Colon (tissue), 2 donors: ENCODE measurements around the gene ATP8A2.

ENCODE experiments used
- FAIRE-seq: peaks from 2 replicates; lab custom pipeline; 2012; peaks lifted over from hg19 to GRCh38; lab: Jason Lieb, UNC
- donor health status: control.
- donor health status: control.

Gene ATP8A2

DNA sequence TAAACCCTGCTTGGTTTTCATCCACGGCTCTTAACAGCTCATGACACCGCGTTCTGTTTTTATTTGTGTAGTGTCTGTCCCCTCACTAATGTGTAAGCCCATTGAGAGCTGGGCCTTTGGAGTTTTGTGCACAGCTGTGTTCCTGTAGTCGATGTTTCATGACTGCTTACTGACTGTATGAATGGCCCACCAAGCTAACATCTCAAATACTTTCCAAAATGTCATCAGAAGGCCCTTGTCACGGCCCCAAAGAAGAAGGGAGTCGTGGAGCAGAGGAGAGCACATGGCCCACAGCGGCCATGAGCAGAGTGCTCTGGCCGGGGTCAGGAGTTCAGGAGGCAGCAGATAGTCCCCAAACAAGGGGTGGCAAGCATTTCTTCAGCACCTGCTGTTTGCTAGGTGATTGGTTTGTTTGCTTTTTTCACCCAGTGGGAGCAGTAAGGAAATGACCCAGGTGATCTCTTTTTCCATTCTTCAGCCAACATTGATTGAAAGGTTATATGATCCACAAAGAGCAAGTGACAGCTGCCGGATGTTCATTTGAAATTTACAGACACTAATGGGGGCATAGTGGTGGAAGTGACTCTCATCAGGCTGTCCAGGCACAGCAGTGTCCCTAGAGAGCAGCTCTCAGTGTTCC is 315.2 kb downstream of the ATP8A2 start:
- no peak for FAIRE-seq

DNA sequence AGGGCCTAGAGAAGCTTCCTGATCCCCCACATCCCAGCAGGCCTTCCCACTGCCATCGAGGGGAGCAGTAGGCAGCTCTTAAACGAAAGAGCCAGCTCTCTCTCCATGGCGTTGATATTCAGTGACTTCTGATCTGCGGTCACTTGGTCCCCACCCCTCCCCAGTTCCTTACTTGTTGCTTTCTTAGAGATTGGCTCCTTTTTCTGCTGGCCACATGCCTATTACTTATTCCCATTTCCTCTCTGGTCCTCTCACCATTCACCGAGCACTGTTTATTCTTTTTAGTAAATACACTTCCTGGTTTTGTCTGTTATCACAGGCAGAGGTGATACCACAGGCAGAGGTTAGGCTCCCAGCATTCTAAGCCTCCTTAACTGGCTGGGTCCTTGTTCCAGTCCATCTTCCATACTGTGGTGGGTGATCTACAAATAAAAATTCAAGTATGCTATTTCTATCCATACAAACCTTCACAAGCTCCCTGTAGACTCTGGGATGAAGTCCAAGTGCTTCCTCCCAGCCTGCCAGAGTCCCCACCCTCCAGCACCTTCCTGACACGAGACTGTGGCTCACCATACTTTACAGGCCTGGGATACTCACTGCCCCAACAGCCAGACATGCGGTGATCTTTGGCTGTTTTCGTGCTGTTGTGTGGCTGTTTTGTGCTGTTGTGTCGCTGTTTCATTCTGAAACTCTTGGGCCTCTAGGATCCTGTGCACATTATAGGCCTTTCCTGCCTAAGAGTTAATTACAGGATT is 315.9 kb downstream of the ATP8A2 start:
- no peak for FAIRE-seq

DNA sequence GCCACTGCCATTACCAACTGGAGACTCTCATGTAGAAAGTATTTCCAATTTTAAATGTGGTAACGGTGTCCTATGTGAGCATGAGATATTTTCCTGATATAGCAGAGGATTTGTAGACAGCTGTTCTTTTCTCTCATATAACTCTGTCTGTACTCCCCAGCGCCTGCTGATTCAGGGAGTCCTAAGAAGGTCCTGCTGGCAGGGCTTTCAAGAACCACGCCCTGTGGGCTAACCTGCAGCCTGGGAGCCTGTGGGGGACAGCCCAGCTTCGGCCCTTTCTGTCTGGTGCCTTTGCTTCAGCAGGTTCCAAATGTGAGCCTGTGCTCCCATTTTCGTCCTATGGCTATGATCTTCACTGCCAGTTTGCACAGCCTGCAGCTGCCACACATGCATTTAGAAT is 316.8 kb downstream of the ATP8A2 start:
- FAIRE-seq: no peak

DNA sequence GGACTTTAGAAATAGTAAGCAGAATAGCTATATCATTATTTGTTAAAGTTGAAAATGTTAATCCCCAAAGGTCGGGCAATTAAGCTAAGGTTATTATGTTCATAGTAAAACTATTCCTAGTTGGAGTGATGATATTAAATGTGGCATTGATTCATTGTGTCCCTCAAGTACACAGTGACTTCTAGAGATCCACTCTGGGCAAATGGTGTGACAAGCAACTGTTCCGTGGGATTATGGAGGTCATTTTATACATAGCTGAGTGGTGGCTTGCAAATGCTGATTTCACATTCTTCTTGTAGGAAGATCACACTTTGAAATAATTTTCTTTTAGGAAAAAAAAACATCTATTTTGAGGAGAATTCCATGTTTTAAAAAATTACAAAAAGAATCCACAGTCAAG is 317.8 kb downstream of the ATP8A2 start:
- FAIRE-seq: no peak

DNA sequence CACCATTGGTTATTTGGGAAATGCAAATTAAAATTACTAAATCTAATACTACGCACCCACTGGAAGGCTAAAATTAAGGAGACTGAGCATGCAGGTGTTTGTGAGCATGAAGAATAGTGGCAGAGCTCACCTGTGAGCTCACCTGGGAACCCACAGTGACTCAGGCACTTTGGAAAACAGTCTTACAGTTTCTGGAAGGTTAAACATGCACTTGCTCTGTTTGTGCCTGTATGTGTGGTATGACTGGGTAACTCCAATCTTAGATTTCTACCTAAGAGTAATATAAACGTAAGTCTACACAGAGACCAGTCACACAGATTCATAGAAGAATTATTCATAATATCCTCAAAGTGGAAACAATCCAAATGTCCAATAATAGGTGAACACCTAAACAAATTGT is 318.8 kb downstream of the ATP8A2 start:
- no peak for FAIRE-seq

DNA sequence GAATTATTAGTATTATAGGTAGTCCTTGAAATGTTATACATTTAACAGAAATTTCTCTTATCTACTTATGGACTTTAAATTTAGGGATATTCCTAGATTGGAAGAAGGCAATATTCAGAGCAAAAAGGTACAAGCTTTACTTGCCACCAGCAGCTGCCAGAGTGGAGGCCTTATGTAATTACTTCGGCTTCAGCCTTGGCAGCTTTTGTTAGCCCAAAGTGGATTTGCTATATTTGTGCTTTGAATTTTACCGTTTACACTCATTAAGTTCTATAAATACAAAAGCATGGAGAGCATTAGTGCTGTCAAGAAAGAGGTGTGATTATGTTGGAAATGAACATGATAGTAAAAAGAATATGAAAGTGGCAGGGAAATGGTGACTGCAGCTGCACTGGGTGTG is 319.9 kb downstream of the ATP8A2 start:
- FAIRE-seq: no peak

DNA sequence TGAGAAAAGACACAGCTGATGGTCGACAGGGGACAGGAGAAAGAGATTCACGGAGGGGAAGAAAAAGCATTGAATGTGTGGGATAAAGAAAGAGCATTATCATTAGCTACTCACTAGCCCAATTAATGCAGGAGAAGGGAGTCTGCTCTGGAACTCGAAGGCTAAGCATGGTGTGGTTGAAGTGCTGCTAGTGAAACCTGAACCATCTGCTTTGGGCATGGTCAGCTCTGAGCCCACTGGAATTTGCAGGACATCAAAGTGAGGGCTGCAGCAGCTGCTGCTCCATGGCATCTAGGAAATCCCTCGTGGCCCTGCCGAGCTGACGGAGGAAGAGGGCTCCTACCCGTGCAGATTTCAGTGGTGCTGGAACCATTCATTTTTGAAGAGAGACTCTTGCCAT is 320.3 kb downstream of the ATP8A2 start:
- FAIRE-seq: no peak

DNA sequence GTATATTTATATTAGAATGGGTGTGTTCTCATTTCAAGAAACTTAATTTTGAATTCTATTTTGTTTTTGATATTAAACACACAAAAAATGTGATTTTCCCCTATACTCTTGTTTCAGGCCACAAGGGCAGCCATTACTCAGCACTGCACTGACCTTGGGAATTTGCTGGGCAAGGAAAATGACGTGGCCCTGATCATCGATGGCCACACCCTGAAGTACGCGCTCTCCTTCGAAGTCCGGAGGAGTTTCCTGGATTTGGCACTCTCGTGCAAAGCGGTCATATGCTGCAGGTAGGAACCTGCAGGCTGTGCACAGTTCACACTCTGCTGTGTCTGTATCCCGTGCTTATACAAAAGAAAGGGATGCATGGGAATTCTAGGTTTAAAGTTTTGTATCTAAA is 327.3 kb downstream of the ATP8A2 start:
- FAIRE-seq: no peak

DNA sequence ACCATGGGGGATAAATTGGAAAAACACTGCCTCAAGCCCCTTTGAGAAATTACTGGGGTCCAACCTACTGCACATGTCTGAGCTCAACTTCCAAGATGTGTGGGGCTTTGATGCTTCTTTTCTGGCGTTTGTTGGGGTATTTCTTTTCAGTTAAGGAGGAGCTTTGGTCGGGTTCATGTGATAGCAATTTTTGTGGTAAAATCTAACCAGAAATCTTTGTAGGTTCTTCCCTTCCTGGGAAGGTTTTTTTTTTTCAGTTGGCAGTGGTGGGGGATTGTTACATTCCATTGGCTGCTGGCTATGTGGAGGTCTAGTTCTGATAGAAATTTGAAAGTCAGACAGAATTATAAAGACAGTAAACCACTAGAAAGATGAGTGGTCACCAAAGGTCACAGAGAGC is 327.8 kb downstream of the ATP8A2 start:
- no peak for FAIRE-seq

DNA sequence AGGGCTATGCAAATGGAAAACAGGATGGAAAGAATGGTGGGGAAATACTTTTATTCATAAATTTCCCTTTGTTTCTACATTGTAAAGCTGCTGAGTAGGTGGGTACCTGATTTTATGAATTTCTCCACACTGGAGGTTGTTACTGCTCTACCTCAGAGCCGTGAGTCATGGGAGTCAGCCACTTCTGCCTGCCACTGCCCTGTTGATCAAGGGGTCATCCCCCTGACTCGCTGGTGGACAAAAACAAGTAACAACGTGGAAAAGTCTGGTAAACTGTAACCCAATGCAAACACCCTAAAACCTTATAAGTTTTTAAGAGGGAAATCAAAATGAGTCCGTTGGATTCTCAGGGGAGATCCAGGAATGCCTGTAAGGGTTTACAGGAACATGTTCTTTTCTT is 329.5 kb downstream of the ATP8A2 start:
- no peak for FAIRE-seq

DNA sequence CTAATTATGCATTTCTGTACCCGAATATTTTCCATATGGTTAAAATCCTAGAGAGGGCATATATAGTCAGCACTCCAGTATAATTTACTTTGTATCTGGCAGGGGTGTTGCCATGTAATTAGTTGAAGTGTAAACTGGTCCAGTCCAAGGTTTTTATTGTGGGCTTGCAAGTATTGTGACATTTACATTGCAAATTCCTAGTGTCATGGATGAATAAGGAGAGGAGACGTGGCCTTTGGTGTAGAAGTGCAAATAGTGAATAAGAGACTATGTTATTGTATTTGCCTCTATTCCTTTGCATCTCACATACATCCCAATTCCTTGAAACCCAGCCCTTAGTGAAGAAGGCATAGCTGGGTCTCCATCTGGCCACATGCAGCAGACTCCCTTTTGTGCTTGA is 330.6 kb downstream of the ATP8A2 start:
- no peak for FAIRE-seq

DNA sequence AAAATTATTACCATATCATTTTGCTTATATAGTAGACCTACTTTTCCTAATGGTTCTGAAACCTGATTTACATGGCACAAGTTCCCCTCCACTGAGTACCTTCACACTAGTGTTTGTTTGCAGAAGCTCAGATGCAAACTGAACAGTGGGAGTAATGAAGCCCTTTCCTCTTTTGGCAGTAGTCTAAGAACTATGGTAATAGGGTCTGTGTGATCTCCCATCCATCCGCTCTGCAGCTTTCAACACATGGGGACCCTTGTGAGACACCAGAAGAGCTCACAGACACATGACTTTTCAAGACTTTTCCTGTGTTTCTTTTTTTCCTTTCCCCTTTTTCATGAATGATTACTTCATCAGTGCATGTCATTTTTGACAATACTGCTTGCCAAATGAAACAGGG is 336.0 kb downstream of the ATP8A2 start:
- no peak for FAIRE-seq

DNA sequence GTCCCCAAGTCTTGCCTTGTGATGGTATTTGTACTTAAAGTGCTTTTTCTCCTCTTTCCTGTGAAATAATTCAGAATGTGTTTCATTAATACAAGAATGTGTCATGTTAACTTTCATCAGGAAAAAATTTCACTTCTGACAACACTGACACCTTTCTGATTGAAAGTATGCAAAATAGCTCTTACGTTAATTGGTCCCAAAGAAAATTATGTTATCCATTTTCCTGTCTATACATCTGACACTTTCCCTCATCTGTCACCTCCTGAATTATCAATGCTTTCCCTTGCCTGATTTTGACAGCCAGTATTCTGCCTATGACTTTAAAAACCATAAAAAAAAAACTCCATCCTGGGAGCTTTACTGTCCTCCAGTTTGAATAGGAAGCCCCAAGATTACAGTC is 336.5 kb downstream of the ATP8A2 start:
- no peak for FAIRE-seq

DNA sequence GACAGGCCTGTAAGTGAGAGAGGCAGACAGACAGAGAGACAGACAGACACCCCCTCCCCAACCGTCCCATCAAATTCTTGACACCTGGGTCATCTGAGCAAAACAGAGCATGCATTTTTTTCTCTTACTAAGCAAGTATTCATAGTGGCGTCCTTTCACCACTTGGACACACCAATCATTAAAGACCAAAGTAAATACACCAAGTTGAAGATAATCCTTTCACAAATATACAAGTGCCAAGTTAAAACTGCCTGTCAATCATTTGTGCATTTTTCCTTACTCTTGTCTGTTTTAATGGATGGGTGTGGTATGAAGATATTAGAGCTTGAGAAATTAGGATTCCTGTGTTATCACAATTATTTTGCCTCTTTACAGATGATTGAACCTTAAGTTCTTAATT is 337.3 kb downstream of the ATP8A2 start:
- no peak for FAIRE-seq

DNA sequence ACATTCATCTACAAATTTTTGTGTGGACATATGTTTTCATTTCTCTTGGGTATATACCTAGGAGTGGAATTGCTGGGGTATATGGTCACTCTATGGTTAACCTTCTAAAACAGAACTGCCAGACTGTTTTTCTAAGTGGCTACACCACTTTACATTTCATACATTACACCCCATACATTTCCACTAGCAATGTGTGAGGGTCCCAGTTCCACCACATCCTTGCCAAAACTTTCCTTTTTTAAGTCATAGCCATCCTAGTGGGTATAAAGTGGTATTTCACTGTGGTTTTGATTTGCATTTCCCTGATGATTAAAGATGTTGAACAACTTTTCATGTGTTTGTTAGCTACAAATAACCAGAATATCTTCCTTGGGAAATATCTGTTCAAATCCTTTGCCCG is 344.0 kb downstream of the ATP8A2 start:
- FAIRE-seq: no peak

DNA sequence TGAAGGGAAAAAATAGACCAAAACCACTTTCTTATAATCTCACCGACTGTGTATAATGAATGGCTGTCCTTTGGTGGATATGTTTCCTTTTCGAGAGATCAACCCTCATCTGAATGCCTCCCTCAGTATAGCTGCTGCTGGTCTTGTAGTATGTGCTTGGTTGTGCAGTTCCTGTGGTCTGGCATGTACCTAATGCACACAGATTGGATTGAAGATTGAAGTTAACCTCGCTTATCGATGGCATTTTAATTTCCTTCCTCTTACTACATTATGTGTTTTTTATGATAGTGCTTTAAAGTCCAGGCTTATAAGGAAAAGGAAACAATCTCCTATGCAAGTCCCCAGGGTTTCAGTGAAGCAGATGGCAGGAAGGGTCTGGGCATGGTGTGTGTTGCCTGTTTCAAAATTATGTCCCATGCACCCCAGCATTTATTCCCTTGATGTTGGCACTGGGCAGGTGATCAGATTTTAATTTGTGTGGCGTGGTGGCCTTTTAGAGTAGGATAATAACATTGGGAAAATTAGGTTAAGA is 346.0 kb downstream of the ATP8A2 start:
- no peak for FAIRE-seq

DNA sequence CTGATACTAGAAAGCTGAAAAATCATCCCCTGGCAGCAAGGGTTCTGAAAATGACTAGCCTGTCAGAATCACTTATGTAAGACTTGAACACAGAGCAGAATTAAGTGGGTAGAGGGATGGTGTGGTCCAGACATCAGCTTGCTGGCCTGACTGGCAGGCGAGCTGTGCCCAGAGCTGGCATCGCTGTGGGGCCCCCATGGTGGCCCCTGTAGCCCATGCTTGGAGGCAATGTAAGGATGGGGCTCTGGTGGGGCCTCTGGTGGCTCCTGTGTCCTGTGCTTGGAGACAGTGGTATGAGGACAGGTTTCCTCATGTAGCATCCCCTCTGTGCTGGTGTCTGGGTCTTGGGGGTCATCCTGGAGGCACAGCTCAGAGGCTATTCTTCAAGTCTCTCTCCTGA is 347.9 kb downstream of the ATP8A2 start:
- FAIRE-seq: no peak

DNA sequence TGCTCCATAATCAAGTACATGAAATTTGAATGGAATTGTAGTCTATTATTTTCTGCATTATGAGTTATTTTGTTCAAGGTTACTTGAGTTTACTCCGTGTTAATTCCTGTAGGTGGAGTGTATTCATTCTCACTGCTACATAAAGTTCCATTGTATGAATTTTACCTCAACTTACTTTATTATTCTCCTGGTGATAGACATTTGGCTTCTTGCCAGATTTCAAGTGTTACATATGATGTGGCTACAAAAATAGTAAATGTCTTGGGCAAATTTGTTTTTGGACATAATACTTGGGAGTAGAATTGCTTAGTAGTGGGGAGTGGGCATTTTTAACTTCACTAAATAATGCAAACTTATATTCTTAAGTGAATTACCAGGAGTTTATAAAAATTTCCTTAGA is 351.1 kb downstream of the ATP8A2 start:
- FAIRE-seq: no peak

DNA sequence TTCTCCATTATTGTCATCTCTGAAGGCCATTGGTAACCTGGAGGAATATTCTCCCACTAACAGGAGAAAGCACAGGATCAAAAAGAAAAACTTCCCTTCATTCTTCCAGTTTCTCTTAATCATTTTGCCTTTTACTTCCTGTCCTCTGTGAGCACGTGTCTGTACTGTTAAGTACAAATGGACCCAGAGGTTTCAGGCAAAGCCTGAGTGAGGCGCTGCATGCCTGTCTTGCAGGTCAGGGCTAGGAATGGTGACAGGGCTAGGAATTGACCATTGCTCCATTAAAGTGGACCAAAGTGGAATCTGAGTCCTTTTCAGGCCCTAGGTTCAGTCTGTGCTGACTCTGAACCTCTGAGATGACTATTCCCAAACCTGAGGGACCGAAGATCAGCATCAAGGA is 353.3 kb downstream of the ATP8A2 start:
- FAIRE-seq: no peak

DNA sequence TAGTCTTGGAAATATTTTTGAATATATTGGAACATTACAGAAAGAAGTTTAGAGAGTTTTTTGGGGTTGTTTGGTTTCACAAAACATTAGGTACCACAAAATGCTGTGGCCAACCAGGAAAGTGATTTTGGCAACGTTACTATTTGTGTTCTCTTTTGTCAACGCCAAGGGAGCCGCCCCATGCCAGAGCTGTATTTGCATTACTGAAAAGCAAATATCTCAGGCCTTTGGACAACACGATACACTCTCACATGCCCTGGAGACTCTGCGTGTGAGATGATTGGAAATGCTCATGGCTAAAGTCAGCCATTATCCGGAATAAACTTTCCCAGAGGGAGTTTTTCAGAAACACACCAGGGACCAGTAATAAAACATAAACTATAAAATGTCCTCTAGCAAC is 355.5 kb downstream of the ATP8A2 start:
- FAIRE-seq: no peak

DNA sequence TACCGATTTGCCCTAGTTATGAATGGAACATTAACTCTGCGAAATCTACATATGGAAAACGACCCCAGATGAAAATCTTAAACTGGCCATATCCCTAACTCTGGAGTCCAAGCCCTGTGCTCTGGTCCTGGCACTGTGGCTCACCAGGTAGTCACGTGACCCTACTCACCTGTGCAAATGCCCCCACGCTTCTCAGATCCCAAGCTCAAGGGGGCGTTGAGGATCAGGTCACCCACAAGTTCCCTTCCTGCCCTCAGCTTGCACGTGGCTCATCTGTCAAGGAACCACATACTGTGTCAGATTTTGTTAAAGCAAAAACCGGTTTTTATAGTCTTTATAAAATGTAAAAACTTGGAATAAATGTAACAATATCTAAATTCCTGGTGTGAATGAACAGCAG is 356.0 kb downstream of the ATP8A2 start:
- no peak for FAIRE-seq

DNA sequence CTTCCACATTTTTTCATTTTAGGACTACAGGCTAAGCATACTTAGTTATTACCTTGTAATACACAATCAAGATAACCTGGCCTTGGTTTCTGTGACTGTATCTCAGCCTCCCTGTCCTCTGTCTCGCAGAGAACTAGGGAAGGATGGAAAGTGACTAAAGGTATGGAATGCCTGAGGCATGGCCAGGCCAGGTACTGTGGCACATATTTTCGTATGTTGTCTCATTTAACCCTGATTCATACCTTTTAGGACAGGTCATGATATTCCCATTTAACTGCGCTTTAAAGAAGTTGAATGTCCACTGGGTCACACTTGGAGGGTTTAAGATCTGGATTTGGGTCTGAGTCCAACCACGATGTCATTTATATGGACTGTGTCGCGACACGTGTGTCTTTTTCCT is 357.4 kb downstream of the ATP8A2 start:
- no peak for FAIRE-seq

DNA sequence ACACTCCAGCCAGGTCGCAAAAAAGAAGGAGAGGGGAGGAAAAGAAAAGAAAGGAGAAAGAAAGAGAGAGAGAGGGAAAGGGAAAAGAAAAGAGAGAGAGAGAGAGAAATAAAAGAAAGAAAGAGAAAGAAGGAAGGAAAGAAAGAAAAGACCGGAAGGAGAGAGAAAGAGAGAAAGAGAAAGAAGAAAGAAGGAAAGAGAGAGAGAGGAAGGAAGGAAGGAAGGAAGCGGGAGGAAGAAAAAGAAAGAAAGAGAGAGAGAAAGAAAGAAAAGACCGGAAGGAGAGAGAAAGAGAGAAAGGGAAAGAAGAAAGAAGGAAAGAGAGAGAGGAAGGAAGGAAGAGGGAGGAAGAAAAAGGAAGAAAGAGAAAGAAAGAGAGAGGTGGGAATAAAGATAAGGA is 359.3 kb downstream of the ATP8A2 start:
- no peak for FAIRE-seq

DNA sequence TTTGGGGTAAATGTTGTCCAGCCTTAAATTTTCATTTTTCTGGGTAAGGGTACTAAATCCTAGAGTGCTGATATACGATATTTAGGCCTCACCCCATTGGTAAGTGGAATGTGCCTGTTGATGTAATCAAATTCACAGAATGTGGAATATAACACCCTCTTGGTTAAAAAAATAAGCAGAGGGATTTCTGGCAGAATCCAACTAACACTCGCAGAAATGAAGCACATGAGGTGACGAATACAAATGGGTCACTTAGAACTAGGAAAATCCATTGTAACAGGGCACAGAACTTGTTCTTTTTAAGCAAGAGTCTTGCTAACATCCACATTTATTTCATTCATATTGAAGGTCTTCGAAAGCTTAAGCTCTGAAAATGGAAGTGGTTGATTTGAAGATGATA is 359.8 kb downstream of the ATP8A2 start:
- FAIRE-seq: no peak
